GM23338 (cell line): ENCODE results near the gene PCGF3. TPM values are rescaled to one million over a fixed set of nuclear protein-coding genes. Genes with fewer than 3 reads are reported as not detected.

Source experiments
- ATAC-seq: fragments of 200-7000 bp; cut with Tn5 transposase; 3 replicates; pipeline ENCODE4 v1.9.1; 2020
- DNase-seq: peaks from one replicate; pipeline ENCODE4 v3.0.0-alpha.2; 2015; ENCODE audit warnings: low spot score
- H2AFZ ChIP-seq: fragments of 200-600 bp; sonication (generic); 2 replicates; pipeline ENCODE4 v1.8.0; 2016; ENCODE audit warnings: antibody characterized with exemption, mild to moderate bottlenecking, moderate library complexity
- H3F3A ChIP-seq: fragments of 200-600 bp; sonication (generic); replicated peaks from 2 replicates; pipeline ENCODE4 v1.8.0; 2017; ENCODE audit warnings: antibody characterized with exemption, mixed run types, low read depth
- H3K27ac ChIP-seq: fragments of 200-600 bp; sonication (generic); 2 replicates; pipeline ENCODE4 v1.6.1; 2016; ENCODE audit warnings: low read depth
- H3K27me3 ChIP-seq: fragments of 200-600 bp; sonication (generic); 2 replicates; pipeline ENCODE4 v1.8.0; 2016; ENCODE audit warnings: mild to moderate bottlenecking, mixed run types, moderate library complexity; ENCODE audit not compliant: insufficient read depth
- H3K36me3 ChIP-seq: fragments of 200-600 bp; sonication (generic); 2 replicates; pipeline ENCODE4 v1.8.0; 2016; ENCODE audit warnings: mild to moderate bottlenecking; ENCODE audit not compliant: insufficient read depth
- H3K4me1 ChIP-seq: fragments of 200-600 bp; sonication (generic); 2 replicates; pipeline ENCODE4 v1.8.0; 2016; ENCODE audit warnings: mild to moderate bottlenecking, moderate library complexity; ENCODE audit not compliant: insufficient read depth
- H3K4me2 ChIP-seq: fragments of 200-600 bp; sonication (generic); 2 replicates; pipeline ENCODE4 v1.7.1; 2017; ENCODE audit warnings: mixed run types
- H3K4me3 ChIP-seq: fragments of 200-600 bp; sonication (generic); 2 replicates; pipeline ENCODE4 v1.6.1; 2016; ENCODE audit warnings: mixed run types
- H3K79me2 ChIP-seq: fragments of 200-600 bp; sonication (generic); replicated peaks from 2 replicates; pipeline ENCODE4 v1.8.0; 2017; ENCODE audit warnings: mild to moderate bottlenecking; ENCODE audit not compliant: insufficient read depth
- H3K9me2 ChIP-seq: fragments of 200-600 bp; sonication (generic); 2 replicates; pipeline ENCODE4 v1.8.0; 2017; ENCODE audit not compliant: insufficient read depth
- H4K20me1 ChIP-seq: fragments of 200-600 bp; sonication (generic); replicated peaks from 2 replicates; pipeline ENCODE4 v1.8.0; 2017; ENCODE audit warnings: mild to moderate bottlenecking; ENCODE audit not compliant: insufficient read depth
- H3K27ac Mint-ChIP-seq: 2 replicates; pipeline ENCODE4 v1.8.0; 2020; ENCODE audit warnings: inconsistent platforms, mild to moderate bottlenecking, moderate library complexity, mixed read lengths
- H3K27me3 Mint-ChIP-seq: 3 replicates; pipeline ENCODE4 v1.8.0; 2022; ENCODE audit warnings: low read depth, mild to moderate bottlenecking, moderate library complexity, mixed read lengths, inconsistent platforms; ENCODE audit not compliant: insufficient read depth, poor library complexity
- H3K36me3 Mint-ChIP-seq: 3 replicates; pipeline ENCODE4 v1.8.0; 2021; ENCODE audit warnings: low read depth, mild to moderate bottlenecking, inconsistent platforms, moderate library complexity, mixed read lengths
- H3K4me1 Mint-ChIP-seq: 3 replicates; pipeline ENCODE4 v1.8.0; 2020; ENCODE audit warnings: mild to moderate bottlenecking, inconsistent platforms, mixed read lengths
- H3K4me3 Mint-ChIP-seq: 3 replicates; pipeline ENCODE4 v1.8.0; 2021; ENCODE audit warnings: moderate library complexity, mild to moderate bottlenecking, inconsistent platforms, mixed read lengths
- H3K9me3 Mint-ChIP-seq: 3 replicates; pipeline ENCODE4 v1.8.0; 2020; ENCODE audit warnings: moderate library complexity, mild to moderate bottlenecking, inconsistent platforms, mixed read lengths
- CREB1 ChIP-seq: fragments of 250-450 bp; sonication (Bioruptor Pico); IDR thresholded peaks from 2 replicates; pipeline ENCODE4 v1.5.0; 2020; ENCODE audit warnings: low read depth, mild to moderate bottlenecking, moderate library complexity
- CTCF ChIP-seq, 2 experiments: fragments of 200-600 bp in 1 of 2; sonication (generic) in 1 of 2; conservative IDR thresholded peaks; 2 replicates each; pipeline versions ENCODE4 v1.5.1 to v1.6.1; 2016 to 2017; ENCODE audit warnings: antibody characterized with exemption in 2 of 2, low read depth in 2 of 2, mild to moderate bottlenecking in 2 of 2, moderate library complexity in 1 of 2
- ETS1 ChIP-seq: IDR thresholded peaks from 2 replicates; pipeline ENCODE4 v1.6.1; 2016; ENCODE audit warnings: antibody characterized with exemption
- EZH2 ChIP-seq: fragments of 200-600 bp; sonication (generic); IDR thresholded peaks from one replicate; pipeline ENCODE4 v1.8.0; 2017; ENCODE audit warnings: antibody characterized with exemption, mild to moderate bottlenecking, low read depth; ENCODE audit not compliant: unreplicated experiment
- EZH2phosphoT487 ChIP-seq: fragments of 200-600 bp; sonication (generic); IDR thresholded peaks from one replicate; pipeline ENCODE4 v1.8.1; 2018; ENCODE audit warnings: antibody characterized with exemption; ENCODE audit not compliant: unreplicated experiment
- POLR2AphosphoS5 ChIP-seq: IDR thresholded peaks from 2 replicates; pipeline ENCODE4 v1.6.1; 2016; ENCODE audit warnings: antibody characterized with exemption, low read depth
- REST ChIP-seq: IDR thresholded peaks from one replicate; pipeline ENCODE4 v1.6.1; 2018; ENCODE audit warnings: antibody characterized with exemption; ENCODE audit not compliant: unreplicated experiment
- STAT1 ChIP-seq: IDR thresholded peaks from one replicate; pipeline ENCODE4 v1.6.1; 2016; ENCODE audit warnings: antibody characterized with exemption; ENCODE audit not compliant: unreplicated experiment
- ZNF114 ChIP-seq: fragments of 250-450 bp; sonication (Bioruptor Pico); IDR thresholded peaks from 2 replicates; pipeline ENCODE4 v1.5.0; 2020; ENCODE audit warnings: mild to moderate bottlenecking, moderate library complexity
- ZNF462 ChIP-seq: fragments of 250-450 bp; sonication (Bioruptor Pico); IDR thresholded peaks from 2 replicates; pipeline ENCODE4 v1.5.0; 2020; ENCODE audit warnings: mild to moderate bottlenecking, moderate library complexity
- polyA plus RNA-seq: library from polyadenylated mRNA; unstranded; fragments of >200 nt; fragmentation: Nextera tagmentation; extraction: Ambion mirVana; gene quantifications from 2 replicates; pipeline ENCODE4 v1.2.1, GENCODE V29; 2016
- total RNA-seq: library from RNA; depleted of rRNA; stranded (reverse); fragments of >200 nt; shearing (Covaris generic); gene quantifications from 2 replicates; pipeline ENCODE4 v1.2.3, GENCODE V29; 2014

The PCGF3 gene
- total and polyA plus RNA-seq, 2 experiments from 2014 or later: 33.1 to 49.0 TPM

GRCh38 chr4:689723-690122 lies 15.9 kb upstream of the PCGF3 start:
- Histone ChIP-seq H3K4me1 (peaks cover 8% of the 10 kb centered on the region), H4K20me1 (no peaks in the 10 kb centered on the region), H3K4me2 (peak overlapping the region; percentile 91), H3K79me2 (no peaks in the 10 kb centered on the region), H3K4me3 (peak overlapping the region; percentile 63), H3K36me3 (no peaks in the 10 kb centered on the region), H2AFZ (peak overlapping the region; percentile 98), H3K27ac (no peak overlapping the region), H3F3A (0 out of 2 replicates have a peak, but pooled peaks cover 3% of the 10 kb centered on the region), H3K9me2 (no peaks in the 10 kb centered on the region), H3K27me3 (no peaks in the 10 kb centered on the region)
- ATAC-seq (no peak), DNase-seq (no peak)
- peaks cover 3% of the 10 kb centered on the region; the same call in 2 of the 3 replicates for H3K36me3 Mint-ChIP-seq
- H3K27ac Mint-ChIP-seq: no peak overlapping the region
- TF ChIP-seq CTCF (conservative IDR thresholded peaks at IDR 0.05; ENCODE audit: low read depth in 2 of 2) (no peak), REST (no peak), STAT1 (no peak), EZH2 (no peak), POLR2AphosphoS5 (no peak), EZH2phosphoT487 (no peak), ZNF462 (no peak), ETS1 (no peak), CREB1 (CRISPR knock-in tag) (no peak), ZNF114 (CRISPR knock-in tag) (no peak)
- H3K4me1 Mint-ChIP-seq: peaks cover 24% of the 10 kb centered on the region
- peak overlapping the region; percentile 62 for H3K4me3 Mint-ChIP-seq
- H3K9me3 Mint-ChIP-seq: peaks cover 5% of the 10 kb centered on the region
- peaks cover 4% of the 10 kb centered on the region for H3K27me3 Mint-ChIP-seq
